ENCODE measurements around the gene ASPRV1. TPM values are rescaled to one million over a fixed set of nuclear protein-coding genes. Genes with fewer than 3 reads are reported as not detected.

Gene ASPRV1
- total RNA-seq, 2 experiments from 2014 or later: 0.81 to 0.96 TPM

- H3K36me3 ChIP-seq (ENCODE audit: insufficient read depth, low read length): peaks cover 41% of the 10 kb centered on the region
- peak overlapping the region; percentile 40 for H3K27ac Mint-ChIP-seq
- peaks cover 14% of the 10 kb centered on the region for H3K4me1 ChIP-seq (ENCODE audit: insufficient read depth, low read length)
- no peaks in the 10 kb centered on the region for H3K27me3 Mint-ChIP-seq
- H3K27me3 ChIP-seq (ENCODE audit: control insufficient read depth in 1 of 2, insufficient read depth in 2 of 2, low read length in 2 of 2): no peaks in the 10 kb centered on the region
- no peaks in the 10 kb centered on the region for H3K9me3 ChIP-seq (ENCODE audit: control insufficient read depth in 1 of 2, insufficient read depth in 1 of 2, low read length in 2 of 2)
- DNase-seq (peak in 2 of 14 experiments; percentile 50 to 62), ATAC-seq (ENCODE audit: poor library complexity) (no peak)
- H3K4me3 Mint-ChIP-seq: no peak overlapping the region
- no peaks in the 10 kb centered on the region for H3K9me3 Mint-ChIP-seq
- H3K4me1 Mint-ChIP-seq (ENCODE audit: low read depth): peaks cover 19% of the 10 kb centered on the region
- TF ChIP-seq CTCF (IDR thresholded peaks at IDR 0.05): no peak
- H3K27ac ChIP-seq (ENCODE audit: low read depth in 1 of 2, low read length in 2 of 2): no peak overlapping the region
- intact Hi-C loops (cut with DNase I, micrococcal nuclease): no loop called here
- H3K4me3 ChIP-seq (ENCODE audit: low read length): no peak overlapping the region
- POLR2A ChIA-PET: interaction anchor here (1.1 kb wide), 1 partner anchor 12 kb away, joined by 3 read pairs; no protein-coding TSS in a partner anchor
- peaks cover 75% of the 10 kb centered on the region for H3K36me3 Mint-ChIP-seq (ENCODE audit: low read depth)
- CTCF ChIA-PET: interaction anchor here (1.1 to 1.2 kb wide), 2 partner anchors 137 to 151 kb away, joined by 3 to 7 read pairs; no protein-coding TSS in a partner anchor
These were observed 27.4 kb downstream of the ASPRV1 start for GRCh38 chr2:69933839-69934613.

GRCh38 chr2:69933254-69933828, 28.1 kb downstream of the ASPRV1 start:
- H3K4me3 ChIP-seq (ENCODE audit: low read length): no peak overlapping the region
- Mint-ChIP-seq H3K9me3 (no peaks in the 10 kb centered on the region), H3K4me1 (ENCODE audit: low read depth) (peaks cover 19% of the 10 kb centered on the region), H3K4me3 (no peak overlapping the region), H3K27me3 (no peaks in the 10 kb centered on the region), H3K36me3 (ENCODE audit: low read depth) (peaks cover 74% of the 10 kb centered on the region), H3K27ac (peak overlapping the region; percentile 40)
- H3K9me3 ChIP-seq (ENCODE audit: control insufficient read depth in 1 of 2, insufficient read depth in 1 of 2, low read length in 2 of 2): no peaks in the 10 kb centered on the region
- intact Hi-C loops (cut with DNase I, micrococcal nuclease): no loop called here
- TF ChIP-seq CTCF (IDR thresholded peaks at IDR 0.05): no peak
- no peak for ATAC-seq (ENCODE audit: poor library complexity)
- peaks cover 35% of the 10 kb centered on the region for H3K36me3 ChIP-seq (ENCODE audit: insufficient read depth, low read length)
- CTCF ChIA-PET: interaction anchor here (1.1 to 1.2 kb wide), 2 partner anchors 138 to 151 kb away, joined by 3 to 7 read pairs; no protein-coding TSS in a partner anchor
- POLR2A ChIA-PET: interaction anchor here (1.1 kb wide), 1 partner anchor 13 kb away, joined by 3 read pairs; no protein-coding TSS in a partner anchor
- no peaks in the 10 kb centered on the region for H3K27me3 ChIP-seq (ENCODE audit: control insufficient read depth in 1 of 2, insufficient read depth in 2 of 2, low read length in 2 of 2)
- no peak overlapping the region for H3K27ac ChIP-seq (ENCODE audit: low read depth in 1 of 2, low read length in 2 of 2)
- no peak for DNase-seq
- peaks cover 14% of the 10 kb centered on the region for H3K4me1 ChIP-seq (ENCODE audit: insufficient read depth, low read length)

GRCh38 chr2:69932596-69932922, 28.9 kb downstream of the ASPRV1 start:
- no peaks in the 10 kb centered on the region for H3K9me3 ChIP-seq (ENCODE audit: control insufficient read depth in 1 of 2, insufficient read depth in 1 of 2, low read length in 2 of 2)
- peaks cover 32% of the 10 kb centered on the region for H3K36me3 ChIP-seq (ENCODE audit: insufficient read depth, low read length)
- ChIA-PET POLR2A (no interaction called here), CTCF (interaction anchor here (0.9 to 1.2 kb wide), 2 partner anchors 152 to 210 kb away, joined by 3 to 7 read pairs; no protein-coding TSS in a partner anchor)
- DNase-seq (no peak), ATAC-seq (ENCODE audit: poor library complexity) (no peak)
- Mint-ChIP-seq H3K9me3 (no peaks in the 10 kb centered on the region), H3K27me3 (no peaks in the 10 kb centered on the region), H3K4me3 (no peak overlapping the region), H3K4me1 (ENCODE audit: low read depth) (peaks cover 19% of the 10 kb centered on the region), H3K27ac (peak overlapping the region; percentile 21), H3K36me3 (ENCODE audit: low read depth) (peaks cover 73% of the 10 kb centered on the region)
- H3K4me1 ChIP-seq (ENCODE audit: insufficient read depth, low read length): peaks cover 14% of the 10 kb centered on the region
- no peaks in the 10 kb centered on the region for H3K27me3 ChIP-seq (ENCODE audit: control insufficient read depth in 1 of 2, insufficient read depth in 2 of 2, low read length in 2 of 2)
- H3K27ac ChIP-seq (ENCODE audit: low read depth in 1 of 2, low read length in 2 of 2): no peak overlapping the region
- no peak for TF ChIP-seq CTCF (IDR thresholded peaks at IDR 0.05)
- H3K4me3 ChIP-seq (ENCODE audit: low read length): no peak overlapping the region
- intact Hi-C loops (cut with DNase I, micrococcal nuclease): no loop called here
